Heart left ventricle (tissue), 16 donors: ENCODE data around the gene CBX4. TPM values are rescaled to one million over a fixed set of nuclear protein-coding genes. Genes with fewer than 3 reads are reported as not detected.
A peak's percentile ranks its signal among the peaks of the same experiment; 100 is the strongest.

Experiments
- ATAC-seq, 4 donors: fragments of 200-7000 bp; cut with Tn5 transposase; one replicate each; pipeline ENCODE4 v1.9.1; 2020 to 2022; ENCODE audit warnings: moderate library complexity in 4 of 4, mild to moderate bottlenecking in 3 of 4, moderate number of reproducible peaks in 1 of 4
- DNase-seq, 5 donors: peaks; one replicate each; pipeline ENCODE4 v3.0.0-alpha.2; 2020
- H3K27ac ChIP-seq, 12 donors: fragments of 200-600 bp; sonication (generic) in 4 of 12; one replicate each; pipeline versions ENCODE4 v1.5.0 to v1.8.0; 2016 to 2022; ENCODE audit warnings: mild to moderate bottlenecking in 2 of 12
- H3K27me3 ChIP-seq, 9 donors: fragments of 200-600 bp; sonication (generic) in 2 of 9; one replicate each; pipeline versions ENCODE4 v1.5.1 to v1.8.0; 2016 to 2022; ENCODE audit warnings: mild to moderate bottlenecking in 3 of 9
- H3K36me3 ChIP-seq, 9 donors: fragments of 200-600 bp; sonication (generic) in 2 of 9; one replicate each; pipeline versions ENCODE4 v1.5.0 to v1.8.0; 2018 to 2022; ENCODE audit warnings: mild to moderate bottlenecking in 2 of 9
- H3K4me1 ChIP-seq, 12 donors: fragments of 200-600 bp; sonication (generic) in 4 of 12; one replicate each; pipeline versions ENCODE4 v1.5.0 to v1.8.0; 2016 to 2022; ENCODE audit warnings: mild to moderate bottlenecking in 3 of 12
- H3K4me3 ChIP-seq, 12 donors: fragments of 200-600 bp; sonication (generic) in 4 of 12; one replicate each; pipeline versions ENCODE4 v1.5.0 to v1.8.0; 2017 to 2022; ENCODE audit warnings: mild to moderate bottlenecking in 9 of 12, moderate library complexity in 4 of 12
- H3K9me3 ChIP-seq, 12 donors: fragments of 200-600 bp; sonication (generic) in 4 of 12; one replicate each; pipeline versions ENCODE4 v1.5.0 to v1.8.0; 2016 to 2022; ENCODE audit warnings: mild to moderate bottlenecking in 1 of 12
- POLR2A ChIP-seq, 2 donors: fragments of 450-650 bp; IDR thresholded peaks; one replicate each; pipeline ENCODE4 v1.6.1; 2017; ENCODE audit warnings: antibody characterized with exemption in 2 of 2, mild to moderate bottlenecking in 2 of 2, moderate library complexity in 2 of 2
- WGBS, 4 donors: extraction: QIAGEN DNeasy Blood & Tissue Kit in 2 of 4; methylation state at CpG; one replicate each; pipeline versions ENCODE4 v1.1.5 to v1.1.7; 2013 to 2018; 5-methylcytosine and 5-hydroxymethylcytosine counted together
- intact Hi-C, 10 donors: fragments of 100-400 bp; cut with DNase I; formaldehyde crosslinking; loops; one replicate each; pipeline versions ENCODE4 v1.11.1 to v1.14.2; 2022
- polyA plus RNA-seq, 2 donors: library from polyadenylated mRNA; stranded (reverse); fragments of 200-250 nt; gene quantifications; one replicate each; pipeline ENCODE4 v1.2.3, GENCODE V29; 2013
- total RNA-seq, 9 donors: library from RNA; depleted of rRNA in 2 of 9; stranded (reverse); fragments of >200 nt in 2 of 9; fragmentation: NEBNext Ultra II Directional in 3 of 9; extraction: Animal tissue kit (Norgen Biotek cat#: 25700) in 3 of 9; gene quantifications; one replicate each; pipeline versions ENCODE4 v1.1.0 to v1.2.4, GENCODE V29; 2016 to 2023
- TF ChIP-seq, protein P1 (sequence below), 12 donors: fragments of 200-600 bp; sonication (generic) in 4 of 12; IDR thresholded peaks; one replicate each; pipeline versions ENCODE4 v1.5.0 to v1.8.0; 2018 to 2022; ENCODE audit warnings: antibody characterized with exemption in 12 of 12, mild to moderate bottlenecking in 5 of 12
- donor health status: ischemic (EF 13 %, LVEDD 7.1; RV severe dilation, severe dysfunction).
- donor health status: healthy with polysubstance abuse.
- donor health status: DM: no; HTN: yes; CAD: no.
- donor health status: DM: no; HTN: no; CAD: no.
- donor health status: ischemic (EF 25% LVEDD 6.9; RV normal size, moderate dysfunction).
- donor health status: ischemic (EF 25% LVEDD 5.7; RV mildly dilated, moderate dysfunction).
- donor health status: healthy.
- donor health status: DM: yes; HTN: yes; CAD: no.
- donor health status: ischemic (EF 35%, LVEDD 5.7; RV mildly dilated, moderate dysfunction).
- donor health status: nonischemic (EF 11% LVEDD 7.7; RV severe dilation, severe dysfunction).
- donor health status: DM: yes; HTN: yes; CAD: no.
- donor health status: PGD.
- donor health status: ischemic (EF 29% LVEDD 5.4; RV normal size, mild dysfunction).
- donor health status: nonischemic (EF 23%, LVEDD 6.1; RV moderate dilation, normal function).

CBX4 gene
- total and polyA plus RNA-seq, 11 donors: 10.9 to 41.1 (median 26.8) TPM

GRCh38 chr17:79812353-79813258 lies 26.6 kb downstream of the CBX4 start:
- 19 to 43% (median 28%) methylated on average over 48 to 72 of the region's 72 CpGs for WGBS, 4 donors
- peak overlapping the region in 11 of 12 donors; percentile 4 to 61 (median 40) for H3K4me3 ChIP-seq
- peaks cover 65 to 93% (median 83%) of the 10 kb centered on the region in 9 donors for H3K27me3 ChIP-seq
- no peak overlapping the region for H3K27ac ChIP-seq
- no peaks in the 10 kb centered on the region for H3K36me3 ChIP-seq
- no peaks in the 10 kb centered on the region for H3K9me3 ChIP-seq
- intact Hi-C loops: loop anchor here in 3 of 10 donors (2.0 to 5.0 kb wide), 2 partner anchors 26 to 180 kb away; partner anchors contain the start of gene CBX4 (in 2 of the 3)
- H3K4me1 ChIP-seq: peaks cover 4 to 63% (median 34%) of the 10 kb centered on the region in 12 donors
- DNase-seq: no peak
- TF ChIP-seq, protein P1, sequence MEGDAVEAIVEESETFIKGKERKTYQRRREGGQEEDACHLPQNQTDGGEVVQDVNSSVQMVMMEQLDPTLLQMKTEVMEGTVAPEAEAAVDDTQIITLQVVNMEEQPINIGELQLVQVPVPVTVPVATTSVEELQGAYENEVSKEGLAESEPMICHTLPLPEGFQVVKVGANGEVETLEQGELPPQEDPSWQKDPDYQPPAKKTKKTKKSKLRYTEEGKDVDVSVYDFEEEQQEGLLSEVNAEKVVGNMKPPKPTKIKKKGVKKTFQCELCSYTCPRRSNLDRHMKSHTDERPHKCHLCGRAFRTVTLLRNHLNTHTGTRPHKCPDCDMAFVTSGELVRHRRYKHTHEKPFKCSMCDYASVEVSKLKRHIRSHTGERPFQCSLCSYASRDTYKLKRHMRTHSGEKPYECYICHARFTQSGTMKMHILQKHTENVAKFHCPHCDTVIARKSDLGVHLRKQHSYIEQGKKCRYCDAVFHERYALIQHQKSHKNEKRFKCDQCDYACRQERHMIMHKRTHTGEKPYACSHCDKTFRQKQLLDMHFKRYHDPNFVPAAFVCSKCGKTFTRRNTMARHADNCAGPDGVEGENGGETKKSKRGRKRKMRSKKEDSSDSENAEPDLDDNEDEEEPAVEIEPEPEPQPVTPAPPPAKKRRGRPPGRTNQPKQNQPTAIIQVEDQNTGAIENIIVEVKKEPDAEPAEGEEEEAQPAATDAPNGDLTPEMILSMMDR (IDR thresholded peaks at IDR 0.05): no peak
- TF ChIP-seq POLR2A (IDR thresholded peaks at IDR 0.05): no peak
- ATAC-seq: no peak

- Histone ChIP-seq H3K27me3 (peaks cover 68 to 94% (median 90%) of the 10 kb centered on the region in 9 donors), H3K27ac (no peak overlapping the region), H3K9me3 (no peaks in the 10 kb centered on the region), H3K36me3 (no peaks in the 10 kb centered on the region), H3K4me1 (peaks cover 4 to 63% (median 34%) of the 10 kb centered on the region in 12 donors), H3K4me3 (peak overlapping the region in 6 of 12 donors; percentile 21 to 46 (median 31))
- WGBS, 4 donors: 22 to 36% (median 25%) methylated on average over 20 of the region's 20 CpGs
- no peak for DNase-seq
- intact Hi-C loops: loop anchor here in 4 of 10 donors (2.0 to 5.0 kb wide), 4 partner anchors 19 to 180 kb away; partner anchors contain the start of gene CBX4 (in 2 of the 4)
- TF ChIP-seq, protein P1 (IDR thresholded peaks at IDR 0.05): no peak
- no peak for TF ChIP-seq POLR2A (IDR thresholded peaks at IDR 0.05)
- no peak for ATAC-seq
These were observed 27.3 kb downstream of the CBX4 start for GRCh38 chr17:79811868-79812352.

DNA sequence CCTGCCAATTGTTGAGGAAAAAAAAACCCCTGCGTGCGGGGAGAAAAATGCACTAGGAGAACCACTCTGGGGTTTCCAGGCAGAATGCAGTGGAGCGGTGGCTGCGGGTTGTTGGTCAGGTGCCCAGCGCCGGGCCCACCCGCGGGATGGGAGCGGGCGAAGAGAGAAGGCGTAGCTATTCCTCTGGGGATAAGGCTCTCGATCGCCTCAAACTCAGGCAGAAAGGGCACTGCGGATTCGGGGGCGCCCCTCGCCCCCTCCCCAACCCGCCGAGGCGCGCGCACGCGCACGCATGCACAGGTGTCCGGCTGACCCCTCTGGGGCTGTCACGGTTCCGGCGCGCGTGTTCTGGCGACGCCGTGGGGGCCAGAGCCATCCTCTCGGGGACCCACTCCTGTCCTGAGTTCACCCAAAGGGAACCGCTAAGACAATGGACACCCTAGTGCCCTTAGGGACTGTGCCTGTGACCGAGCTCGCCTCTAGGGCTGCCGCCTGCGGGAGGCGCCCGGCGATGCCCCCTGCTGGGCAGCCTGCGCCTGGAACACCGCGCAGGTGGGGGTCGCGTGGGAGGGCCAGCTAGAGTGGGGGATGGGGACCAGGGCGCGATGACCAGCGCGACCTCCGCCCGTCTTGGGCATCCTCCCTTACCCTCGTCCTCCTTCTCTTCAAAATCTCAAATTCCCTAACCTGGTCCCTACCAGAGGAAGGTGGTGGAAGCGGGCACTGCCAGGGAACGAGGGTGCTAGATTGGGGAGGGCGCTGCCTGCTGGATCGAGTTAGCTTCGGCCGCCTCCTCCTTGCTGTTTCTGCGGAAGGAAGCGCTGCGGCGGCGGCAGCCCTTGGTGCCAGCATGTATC lies 28.0 kb downstream of the CBX4 start:
- DNase-seq (peak in 1 of 5 donors; percentile 33), ATAC-seq (peak in 3 of 4 donors; percentile 66 to 73 (median 72))
- 1 to 4% (median 3%) methylated on average over 42 to 66 of the region's 66 CpGs for WGBS, 4 donors
- peak overlapping the region in 10 of 12 donors; percentile 12 to 46 (median 27) for H3K4me3 ChIP-seq
- peaks cover 73 to 94% (median 92%) of the 10 kb centered on the region in 9 donors for H3K27me3 ChIP-seq
- H3K4me1 ChIP-seq: peaks cover 4 to 63% (median 34%) of the 10 kb centered on the region in 12 donors
- H3K36me3 ChIP-seq: no peaks in the 10 kb centered on the region
- H3K27ac ChIP-seq: no peak overlapping the region
- TF ChIP-seq, protein P1 (IDR thresholded peaks at IDR 0.05): peak; percentile 42 to 75 (median 63)
- no peak for TF ChIP-seq POLR2A (IDR thresholded peaks at IDR 0.05)
- no peaks in the 10 kb centered on the region for H3K9me3 ChIP-seq
- intact Hi-C loops: loop anchor here in 3 of 10 donors (2.0 to 5.0 kb wide), 3 partner anchors 20 to 181 kb away; no protein-coding TSS in a partner anchor
